Loucy (cell line): ENCODE measurements around the gene PRR15L.

ENCODE experiments used
- CTCF ChIP-seq: fragments of 200-600 bp; sonication (generic); conservative IDR thresholded peaks from 2 replicates; pipeline ENCODE4 v1.5.1; 2014; ENCODE audit warnings: mild to moderate bottlenecking, antibody characterized with exemption, low read length
- EZH2phosphoT487 ChIP-seq: fragments of 200-600 bp; IDR thresholded peaks from 2 replicates; pipeline ENCODE4 v1.6.1; 2018; ENCODE audit warnings: antibody characterized with exemption, mild to moderate bottlenecking, moderate library complexity, borderline replicate concordance

GRCh38 chr17:47995241-47995935 lies 37.7 kb upstream of the PRR15L start:
- TF ChIP-seq EZH2phosphoT487 (no peak), CTCF (no peak)
